ENCODE measurements around the gene KMT2A. TPM values are rescaled to one million over a fixed set of nuclear protein-coding genes. Genes with fewer than 3 reads are reported as not detected.

KMT2A gene
- total RNA-seq, 2 experiments from 2014 or later = 135 to 140 TPM

GRCh38 chr11:118497831-118498230 is 61.5 kb downstream of the KMT2A start:
- ChIA-PET POLR2A (no interaction called here), CTCF (no interaction called here)
- DNase-seq (no peak), ATAC-seq (ENCODE audit: poor library complexity) (no peak)
- no peak for TF ChIP-seq CTCF (IDR thresholded peaks at IDR 0.05)
- no peaks in the 10 kb centered on the region for H3K4me1 ChIP-seq (ENCODE audit: insufficient read depth, low read length)
- Mint-ChIP-seq H3K4me1 (ENCODE audit: low read depth) (no peaks in the 10 kb centered on the region), H3K9me3 (no peaks in the 10 kb centered on the region), H3K27me3 (no peaks in the 10 kb centered on the region), H3K36me3 (ENCODE audit: low read depth) (peaks cover 92% of the 10 kb centered on the region), H3K27ac (no peak overlapping the region), H3K4me3 (no peak overlapping the region)
- no peak overlapping the region for H3K4me3 ChIP-seq (ENCODE audit: low read length)
- H3K9me3 ChIP-seq (ENCODE audit: control insufficient read depth in 1 of 2, insufficient read depth in 1 of 2, low read length in 2 of 2) = no peaks in the 10 kb centered on the region
- H3K36me3 ChIP-seq (ENCODE audit: insufficient read depth, low read length) = peaks cover 97% of the 10 kb centered on the region
- no peak overlapping the region for H3K27ac ChIP-seq (ENCODE audit: low read depth in 1 of 2, low read length in 2 of 2)
- H3K27me3 ChIP-seq (ENCODE audit: control insufficient read depth in 1 of 2, insufficient read depth in 2 of 2, low read length in 2 of 2) = no peaks in the 10 kb centered on the region
- intact Hi-C loops (cut with DNase I, micrococcal nuclease) = no loop called here

- Mint-ChIP-seq H3K4me1 (ENCODE audit: low read depth) (peaks cover 6% of the 10 kb centered on the region), H3K4me3 (no peak overlapping the region), H3K36me3 (ENCODE audit: low read depth) (peaks cover 98% of the 10 kb centered on the region), H3K9me3 (no peaks in the 10 kb centered on the region), H3K27me3 (no peaks in the 10 kb centered on the region), H3K27ac (no peak overlapping the region)
- peaks cover 99% of the 10 kb centered on the region for H3K36me3 ChIP-seq (ENCODE audit: insufficient read depth, low read length)
- ChIA-PET CTCF (no interaction called here), POLR2A (no interaction called here)
- no peak overlapping the region for H3K27ac ChIP-seq (ENCODE audit: low read depth in 1 of 2, low read length in 2 of 2)
- no peak for TF ChIP-seq CTCF (IDR thresholded peaks at IDR 0.05)
- DNase-seq = no peak
- intact Hi-C loops (cut with DNase I, micrococcal nuclease) = no loop called here
- no peaks in the 10 kb centered on the region for H3K9me3 ChIP-seq (ENCODE audit: control insufficient read depth in 1 of 2, insufficient read depth in 1 of 2, low read length in 2 of 2)
- ATAC-seq (ENCODE audit: poor library complexity) = no peak
- no peak overlapping the region for H3K4me3 ChIP-seq (ENCODE audit: low read length)
- no peaks in the 10 kb centered on the region for H3K27me3 ChIP-seq (ENCODE audit: control insufficient read depth in 1 of 2, insufficient read depth in 2 of 2, low read length in 2 of 2)
- no peaks in the 10 kb centered on the region for H3K4me1 ChIP-seq (ENCODE audit: insufficient read depth, low read length)
These were observed 66.9 kb downstream of the KMT2A start for GRCh38 chr11:118503216-118503615.

- no peaks in the 10 kb centered on the region for H3K9me3 ChIP-seq (ENCODE audit: control insufficient read depth in 1 of 2, insufficient read depth in 1 of 2, low read length in 2 of 2)
- H3K36me3 Mint-ChIP-seq (ENCODE audit: low read depth) = peaks cover 93% of the 10 kb centered on the region
- DNase-seq (no peak), ATAC-seq (ENCODE audit: poor library complexity) (no peak)
- H3K9me3 Mint-ChIP-seq = no peaks in the 10 kb centered on the region
- no peaks in the 10 kb centered on the region for H3K27me3 Mint-ChIP-seq
- H3K36me3 ChIP-seq (ENCODE audit: insufficient read depth, low read length) = peaks cover 94% of the 10 kb centered on the region
- CTCF ChIA-PET = no interaction called here
- TF ChIP-seq CTCF (IDR thresholded peaks at IDR 0.05) = no peak
- peak overlapping the region; percentile 24 for H3K27ac Mint-ChIP-seq
- no peak overlapping the region for H3K27ac ChIP-seq (ENCODE audit: low read depth in 1 of 2, low read length in 2 of 2)
- peaks cover 21% of the 10 kb centered on the region for H3K4me1 Mint-ChIP-seq (ENCODE audit: low read depth)
- no peaks in the 10 kb centered on the region for H3K27me3 ChIP-seq (ENCODE audit: control insufficient read depth in 1 of 2, insufficient read depth in 2 of 2, low read length in 2 of 2)
- H3K4me1 ChIP-seq (ENCODE audit: insufficient read depth, low read length) = peaks cover 6% of the 10 kb centered on the region
- intact Hi-C loops (cut with DNase I, micrococcal nuclease) = no loop called here
- H3K4me3 Mint-ChIP-seq = no peak overlapping the region
- no peak overlapping the region for H3K4me3 ChIP-seq (ENCODE audit: low read length)
- POLR2A ChIA-PET = no interaction called here
These were observed 75.3 kb downstream of the KMT2A start for GRCh38 chr11:118511601-118512000.

All from CD4-positive, alpha-beta T cell (primary cell).